Mononuclear cell (primary cell): Measurements from ENCODE around the gene KCNMA1. TPM values are rescaled to one million over a fixed set of nuclear protein-coding genes. Genes with fewer than 3 reads are reported as not detected.

Experiments used
- H3K27me3 ChIP-seq: 2 replicates; pipeline ENCODE4 v1.6.0; 2011; ENCODE audit warnings: low read length, control low read depth; ENCODE audit not compliant: insufficient read depth
- H3K4me1 ChIP-seq: 2 replicates; pipeline ENCODE4 v1.5.1; 2011; ENCODE audit warnings: mild to moderate bottlenecking, low read length, control low read depth; ENCODE audit not compliant: insufficient read depth
- H3K4me3 ChIP-seq: 2 replicates; pipeline ENCODE4 v1.5.1; 2011; ENCODE audit warnings: mild to moderate bottlenecking, low read length, moderate library complexity
- H3K9me3 ChIP-seq: 2 replicates; pipeline ENCODE4 v1.5.1; 2011; ENCODE audit warnings: low read depth, mild to moderate bottlenecking, control low read depth, low read length
- total RNA-seq: library from RNA; depleted of rRNA; stranded (reverse); fragments of >200 nt; gene quantifications from one replicate; pipeline ENCODE4 v1.2.3, GENCODE V29; 2012

The KCNMA1 gene
- total RNA-seq, 1 donor: 0.42 TPM

GRCh38 chr10:76935941-76936613 lies 701.5 kb downstream of the KCNMA1 start:
- Histone ChIP-seq H3K9me3 (no peaks in the 10 kb centered on the region), H3K4me1 (no peaks in the 10 kb centered on the region), H3K27me3 (no peaks in the 10 kb centered on the region), H3K4me3 (no peak overlapping the region)

GRCh38 chr10:76928565-76928964 lies 709.0 kb downstream of the KCNMA1 start:
- Histone ChIP-seq H3K27me3 (no peaks in the 10 kb centered on the region), H3K4me1 (no peaks in the 10 kb centered on the region), H3K9me3 (no peaks in the 10 kb centered on the region), H3K4me3 (no peak overlapping the region)

GRCh38 chr10:76925636-76926405 lies 711.8 kb downstream of the KCNMA1 start:
- Histone ChIP-seq H3K27me3 (no peaks in the 10 kb centered on the region), H3K9me3 (no peaks in the 10 kb centered on the region), H3K4me3 (no peak overlapping the region), H3K4me1 (no peaks in the 10 kb centered on the region)

GRCh38 chr10:76922666-76923065 lies 714.9 kb downstream of the KCNMA1 start:
- Histone ChIP-seq H3K4me1 (no peaks in the 10 kb centered on the region), H3K27me3 (no peaks in the 10 kb centered on the region), H3K9me3 (no peaks in the 10 kb centered on the region), H3K4me3 (no peak overlapping the region)

- H3K4me1 ChIP-seq: no peaks in the 10 kb centered on the region
- H3K4me3 ChIP-seq: no peak overlapping the region
- no peaks in the 10 kb centered on the region for H3K27me3 ChIP-seq
- H3K9me3 ChIP-seq: no peaks in the 10 kb centered on the region
Measured at GRCh38 chr10:76921383-76922010, 716.1 kb downstream of the KCNMA1 start.

GRCh38 chr10:76920581-76920980 lies 717.0 kb downstream of the KCNMA1 start:
- no peaks in the 10 kb centered on the region for H3K9me3 ChIP-seq
- H3K27me3 ChIP-seq: no peaks in the 10 kb centered on the region
- H3K4me1 ChIP-seq: no peaks in the 10 kb centered on the region
- no peak overlapping the region for H3K4me3 ChIP-seq

- Histone ChIP-seq H3K9me3 (no peaks in the 10 kb centered on the region), H3K27me3 (no peaks in the 10 kb centered on the region), H3K4me1 (no peaks in the 10 kb centered on the region), H3K4me3 (no peak overlapping the region)
Measured at GRCh38 chr10:76918106-76918505, 719.5 kb downstream of the KCNMA1 start.

GRCh38 chr10:76917071-76917470 lies 720.5 kb downstream of the KCNMA1 start:
- Histone ChIP-seq H3K9me3 (no peaks in the 10 kb centered on the region), H3K4me1 (no peaks in the 10 kb centered on the region), H3K27me3 (no peaks in the 10 kb centered on the region), H3K4me3 (no peak overlapping the region)

GRCh38 chr10:76916536-76916935 lies 721.1 kb downstream of the KCNMA1 start:
- Histone ChIP-seq H3K4me1 (no peaks in the 10 kb centered on the region), H3K4me3 (no peak overlapping the region), H3K9me3 (no peaks in the 10 kb centered on the region), H3K27me3 (no peaks in the 10 kb centered on the region)

GRCh38 chr10:76915316-76915715 lies 722.3 kb downstream of the KCNMA1 start:
- H3K4me1 ChIP-seq: no peaks in the 10 kb centered on the region
- no peaks in the 10 kb centered on the region for H3K9me3 ChIP-seq
- H3K4me3 ChIP-seq: no peak overlapping the region
- H3K27me3 ChIP-seq: no peaks in the 10 kb centered on the region

GRCh38 chr10:76911184-76911583 lies 726.4 kb downstream of the KCNMA1 start:
- Histone ChIP-seq H3K27me3 (no peaks in the 10 kb centered on the region), H3K4me3 (no peak overlapping the region), H3K4me1 (no peaks in the 10 kb centered on the region), H3K9me3 (no peaks in the 10 kb centered on the region)

- no peak overlapping the region for H3K4me3 ChIP-seq
- no peaks in the 10 kb centered on the region for H3K27me3 ChIP-seq
- H3K4me1 ChIP-seq: no peaks in the 10 kb centered on the region
Measured at GRCh38 chr10:76910184-76910962, 727.2 kb downstream of the KCNMA1 start.

GRCh38 chr10:76906256-76906655 lies 731.4 kb downstream of the KCNMA1 start:
- no peak overlapping the region for H3K4me3 ChIP-seq
- H3K9me3 ChIP-seq: no peaks in the 10 kb centered on the region
- no peaks in the 10 kb centered on the region for H3K27me3 ChIP-seq
- H3K4me1 ChIP-seq: no peaks in the 10 kb centered on the region

More at GRCh38 chr10:76910184-76910962, 727.2 kb downstream of the KCNMA1 start:
- no peaks in the 10 kb centered on the region for H3K9me3 ChIP-seq

- H3K4me3 ChIP-seq: no peak overlapping the region
- H3K9me3 ChIP-seq: no peaks in the 10 kb centered on the region
- H3K27me3 ChIP-seq: no peaks in the 10 kb centered on the region
- no peaks in the 10 kb centered on the region for H3K4me1 ChIP-seq
Measured at GRCh38 chr10:76905251-76905650, 732.4 kb downstream of the KCNMA1 start.
